ENCODE data around the gene UFSP1.

Gene UFSP1

GRCh38 chr7:100886142-100886935 lies 3.2 kb downstream of the UFSP1 start:
- TF ChIP-seq TCF4 (CRISPR knock-in tag; IDR thresholded peaks at IDR 0.05; ENCODE audit: borderline replicate concordance) = no peak
- TF ChIP-seq RARB (CRISPR knock-in tag; IDR thresholded peaks at IDR 0.05) = no peak
- TF ChIP-seq, protein P1, sequence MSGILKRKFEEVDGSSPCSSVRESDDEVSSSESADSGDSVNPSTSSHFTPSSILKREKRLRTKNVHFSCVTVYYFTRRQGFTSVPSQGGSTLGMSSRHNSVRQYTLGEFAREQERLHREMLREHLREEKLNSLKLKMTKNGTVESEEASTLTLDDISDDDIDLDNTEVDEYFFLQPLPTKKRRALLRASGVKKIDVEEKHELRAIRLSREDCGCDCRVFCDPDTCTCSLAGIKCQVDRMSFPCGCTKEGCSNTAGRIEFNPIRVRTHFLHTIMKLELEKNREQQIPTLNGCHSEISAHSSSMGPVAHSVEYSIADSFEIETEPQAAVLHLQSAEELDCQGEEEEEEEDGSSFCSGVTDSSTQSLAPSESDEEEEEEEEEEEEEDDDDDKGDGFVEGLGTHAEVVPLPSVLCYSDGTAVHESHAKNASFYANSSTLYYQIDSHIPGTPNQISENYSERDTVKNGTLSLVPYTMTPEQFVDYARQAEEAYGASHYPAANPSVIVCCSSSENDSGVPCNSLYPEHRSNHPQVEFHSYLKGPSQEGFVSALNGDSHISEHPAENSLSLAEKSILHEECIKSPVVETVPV (CRISPR knock-in tag; IDR thresholded peaks at IDR 0.05) = no peak
- no peak for TF ChIP-seq TOX (CRISPR knock-in tag; IDR thresholded peaks at IDR 0.05; ENCODE audit: borderline replicate concordance)
- TF ChIP-seq, protein P2, sequence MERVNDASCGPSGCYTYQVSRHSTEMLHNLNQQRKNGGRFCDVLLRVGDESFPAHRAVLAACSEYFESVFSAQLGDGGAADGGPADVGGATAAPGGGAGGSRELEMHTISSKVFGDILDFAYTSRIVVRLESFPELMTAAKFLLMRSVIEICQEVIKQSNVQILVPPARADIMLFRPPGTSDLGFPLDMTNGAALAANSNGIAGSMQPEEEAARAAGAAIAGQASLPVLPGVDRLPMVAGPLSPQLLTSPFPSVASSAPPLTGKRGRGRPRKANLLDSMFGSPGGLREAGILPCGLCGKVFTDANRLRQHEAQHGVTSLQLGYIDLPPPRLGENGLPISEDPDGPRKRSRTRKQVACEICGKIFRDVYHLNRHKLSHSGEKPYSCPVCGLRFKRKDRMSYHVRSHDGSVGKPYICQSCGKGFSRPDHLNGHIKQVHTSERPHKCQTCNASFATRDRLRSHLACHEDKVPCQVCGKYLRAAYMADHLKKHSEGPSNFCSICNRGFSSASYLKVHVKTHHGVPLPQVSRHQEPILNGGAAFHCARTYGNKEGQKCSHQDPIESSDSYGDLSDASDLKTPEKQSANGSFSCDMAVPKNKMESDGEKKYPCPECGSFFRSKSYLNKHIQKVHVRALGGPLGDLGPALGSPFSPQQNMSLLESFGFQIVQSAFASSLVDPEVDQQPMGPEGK (CRISPR knock-in tag; IDR thresholded peaks at IDR 0.05; ENCODE audit: borderline replicate concordance) = no peak
- TF ChIP-seq, protein P3, sequence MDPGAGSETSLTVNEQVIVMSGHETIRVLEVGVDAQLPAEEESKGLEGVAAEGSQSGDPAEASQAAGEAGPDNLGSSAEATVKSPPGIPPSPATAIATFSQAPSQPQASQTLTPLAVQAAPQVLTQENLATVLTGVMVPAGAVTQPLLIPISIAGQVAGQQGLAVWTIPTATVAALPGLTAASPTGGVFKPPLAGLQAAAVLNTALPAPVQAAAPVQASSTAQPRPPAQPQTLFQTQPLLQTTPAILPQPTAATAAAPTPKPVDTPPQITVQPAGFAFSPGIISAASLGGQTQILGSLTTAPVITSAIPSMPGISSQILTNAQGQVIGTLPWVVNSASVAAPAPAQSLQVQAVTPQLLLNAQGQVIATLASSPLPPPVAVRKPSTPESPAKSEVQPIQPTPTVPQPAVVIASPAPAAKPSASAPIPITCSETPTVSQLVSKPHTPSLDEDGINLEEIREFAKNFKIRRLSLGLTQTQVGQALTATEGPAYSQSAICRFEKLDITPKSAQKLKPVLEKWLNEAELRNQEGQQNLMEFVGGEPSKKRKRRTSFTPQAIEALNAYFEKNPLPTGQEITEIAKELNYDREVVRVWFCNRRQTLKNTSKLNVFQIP (CRISPR knock-in tag; IDR thresholded peaks at IDR 0.05; ENCODE audit: borderline replicate concordance, low read depth) = no peak
- no peak for TF ChIP-seq OSR1 (CRISPR knock-in tag; IDR thresholded peaks at IDR 0.05)
- TF ChIP-seq SNAI2 (CRISPR knock-in tag; IDR thresholded peaks at IDR 0.05) = no peak
- TF ChIP-seq GLIS3 (CRISPR knock-in tag; IDR thresholded peaks at IDR 0.05) = no peak
- TF ChIP-seq ISL1 (CRISPR knock-in tag; IDR thresholded peaks at IDR 0.05) = no peak
- TF ChIP-seq ZNF565 (CRISPR knock-in tag; conservative IDR thresholded peaks at IDR 0.05; ENCODE audit: low read depth) = no peak
- TF ChIP-seq, protein P4, sequence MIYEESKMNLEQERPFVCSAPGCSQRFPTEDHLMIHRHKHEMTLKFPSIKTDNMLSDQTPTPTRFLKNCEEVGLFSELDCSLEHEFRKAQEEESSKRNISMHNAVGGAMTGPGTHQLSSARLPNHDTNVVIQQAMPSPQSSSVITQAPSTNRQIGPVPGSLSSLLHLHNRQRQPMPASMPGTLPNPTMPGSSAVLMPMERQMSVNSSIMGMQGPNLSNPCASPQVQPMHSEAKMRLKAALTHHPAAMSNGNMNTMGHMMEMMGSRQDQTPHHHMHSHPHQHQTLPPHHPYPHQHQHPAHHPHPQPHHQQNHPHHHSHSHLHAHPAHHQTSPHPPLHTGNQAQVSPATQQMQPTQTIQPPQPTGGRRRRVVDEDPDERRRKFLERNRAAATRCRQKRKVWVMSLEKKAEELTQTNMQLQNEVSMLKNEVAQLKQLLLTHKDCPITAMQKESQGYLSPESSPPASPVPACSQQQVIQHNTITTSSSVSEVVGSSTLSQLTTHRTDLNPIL (CRISPR knock-in tag; IDR thresholded peaks at IDR 0.05; ENCODE audit: low read depth) = no peak
- no peak for ATAC-seq

- ATAC-seq = no peak
- TF ChIP-seq BACH2 (CRISPR knock-in tag; IDR thresholded peaks at IDR 0.05; ENCODE audit: borderline replicate concordance) = no peak
- no peak for TF ChIP-seq ZNF70 (CRISPR knock-in tag; IDR thresholded peaks at IDR 0.05)
- TF ChIP-seq ARNTL (CRISPR knock-in tag; IDR thresholded peaks at IDR 0.05; ENCODE audit: borderline replicate concordance, low read depth) = no peak
- TF ChIP-seq TSHZ2 (CRISPR knock-in tag; IDR thresholded peaks at IDR 0.05) = no peak
- TF ChIP-seq ZFP30 (CRISPR knock-in tag; IDR thresholded peaks at IDR 0.05) = no peak
- TF ChIP-seq, protein P3 (CRISPR knock-in tag; IDR thresholded peaks at IDR 0.05; ENCODE audit: borderline replicate concordance, low read depth) = no peak
Measured at GRCh38 chr7:100885440-100886141, 3.9 kb downstream of the UFSP1 start.

All from SK-N-SH treated with all-trans-retinoic acid at 6 μM for 48 hours (cell line).